Measurements from ENCODE around the gene PACRG.
A peak's percentile ranks its signal among the peaks of the same experiment; 100 is the strongest.

Gene PACRG

GRCh38 chr6:162711376-162711775 is 16.4 kb upstream of the PACRG start:
- no peak for DNase-seq

- no peak for DNase-seq
Observed at GRCh38 chr6:162712694-162713093, 15.1 kb upstream of the PACRG start.

GRCh38 chr6:162713974-162714780 is 13.6 kb upstream of the PACRG start:
- no peak for DNase-seq

GRCh38 chr6:162715601-162716000 is 12.2 kb upstream of the PACRG start:
- no peak for DNase-seq

- DNase-seq = no peak
Observed at GRCh38 chr6:162719528-162719927, 8.2 kb upstream of the PACRG start.

GRCh38 chr6:162721404-162721687 is 6.4 kb upstream of the PACRG start:
- DNase-seq = no peak

GRCh38 chr6:162722226-162722625 is 5.5 kb upstream of the PACRG start:
- no peak for DNase-seq

GRCh38 chr6:162722633-162723032 is 5.1 kb upstream of the PACRG start:
- no peak for DNase-seq

GRCh38 chr6:162726947-162727321 is 840 bp upstream of the PACRG start:
- peak; percentile 2 for DNase-seq

- DNase-seq = no peak
Observed at GRCh38 chr6:162728197-162728596, 423 bp downstream of the PACRG start.

- no peak for DNase-seq
Observed at GRCh38 chr6:162728706-162729105, 932 bp downstream of the PACRG start.

- DNase-seq = no peak
Observed at GRCh38 chr6:162730502-162730901, 2.7 kb downstream of the PACRG start.

- no peak for DNase-seq
Observed at GRCh38 chr6:162733489-162733888, 5.7 kb downstream of the PACRG start.

GRCh38 chr6:162736961-162737360 is 9.2 kb downstream of the PACRG start:
- no peak for DNase-seq

- DNase-seq = no peak
Observed at GRCh38 chr6:162750776-162751175, 23.0 kb downstream of the PACRG start.

GRCh38 chr6:162751211-162751859 is 23.6 kb downstream of the PACRG start:
- no peak for DNase-seq

- DNase-seq = no peak
Observed at GRCh38 chr6:162753775-162754174, 26.0 kb downstream of the PACRG start.

GRCh38 chr6:162770136-162770535 is 42.4 kb downstream of the PACRG start:
- DNase-seq = no peak

- DNase-seq = no peak
Observed at GRCh38 chr6:162770955-162771354, 43.2 kb downstream of the PACRG start.

- no peak for DNase-seq
Observed at GRCh38 chr6:162772466-162772865, 44.7 kb downstream of the PACRG start.

- no peak for DNase-seq
Observed at GRCh38 chr6:162773996-162774395, 46.2 kb downstream of the PACRG start.

- no peak for DNase-seq
Observed at GRCh38 chr6:162777091-162777490, 49.3 kb downstream of the PACRG start.

- no peak for DNase-seq
Observed at GRCh38 chr6:162778603-162779002, 50.8 kb downstream of the PACRG start.

GRCh38 chr6:162785632-162786242 is 58.0 kb downstream of the PACRG start:
- DNase-seq = no peak

Data from activated CD4-positive, alpha-beta T cell treated with anti-CD3 and anti-CD28 coated beads, Interleukin-2, amount 50 U/mL, for 16 hours (primary cell).